Measurements from ENCODE around the gene CHURC1.

DNA sequence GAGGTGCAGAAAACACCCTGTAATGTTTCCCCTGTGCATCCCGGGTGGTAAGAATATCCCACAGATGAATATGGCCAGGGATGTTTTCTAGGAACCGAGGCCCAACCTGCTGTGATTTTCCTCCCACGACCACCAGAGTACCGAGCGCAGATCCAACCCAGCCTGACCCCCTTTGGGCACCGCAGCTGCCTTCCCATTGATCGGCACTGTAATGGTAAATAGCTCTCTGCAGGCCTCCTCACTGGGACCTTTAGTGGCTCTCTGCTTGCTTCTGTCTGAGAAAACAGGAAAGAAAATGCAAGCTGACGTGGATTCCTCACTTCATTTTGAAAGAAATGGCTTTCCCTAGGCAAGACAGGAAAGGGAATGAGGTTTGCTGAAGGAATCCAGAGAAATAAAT lies 60.3 kb downstream of the CHURC1 start:
- TF ChIP-seq, protein P1, sequence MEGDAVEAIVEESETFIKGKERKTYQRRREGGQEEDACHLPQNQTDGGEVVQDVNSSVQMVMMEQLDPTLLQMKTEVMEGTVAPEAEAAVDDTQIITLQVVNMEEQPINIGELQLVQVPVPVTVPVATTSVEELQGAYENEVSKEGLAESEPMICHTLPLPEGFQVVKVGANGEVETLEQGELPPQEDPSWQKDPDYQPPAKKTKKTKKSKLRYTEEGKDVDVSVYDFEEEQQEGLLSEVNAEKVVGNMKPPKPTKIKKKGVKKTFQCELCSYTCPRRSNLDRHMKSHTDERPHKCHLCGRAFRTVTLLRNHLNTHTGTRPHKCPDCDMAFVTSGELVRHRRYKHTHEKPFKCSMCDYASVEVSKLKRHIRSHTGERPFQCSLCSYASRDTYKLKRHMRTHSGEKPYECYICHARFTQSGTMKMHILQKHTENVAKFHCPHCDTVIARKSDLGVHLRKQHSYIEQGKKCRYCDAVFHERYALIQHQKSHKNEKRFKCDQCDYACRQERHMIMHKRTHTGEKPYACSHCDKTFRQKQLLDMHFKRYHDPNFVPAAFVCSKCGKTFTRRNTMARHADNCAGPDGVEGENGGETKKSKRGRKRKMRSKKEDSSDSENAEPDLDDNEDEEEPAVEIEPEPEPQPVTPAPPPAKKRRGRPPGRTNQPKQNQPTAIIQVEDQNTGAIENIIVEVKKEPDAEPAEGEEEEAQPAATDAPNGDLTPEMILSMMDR (IDR thresholded peaks at IDR 0.05): no peak
- TF ChIP-seq POLR2A (IDR thresholded peaks at IDR 0.05): no peak

Measured in vagina (tissue), 2 donors.